ENCODE data around the gene FAM107B. TPM values are rescaled to one million over a fixed set of nuclear protein-coding genes. Genes with fewer than 3 reads are reported as not detected.

The FAM107B gene
- total and polyA plus RNA-seq, 2 of the 4 experiments (the other 2 are of a cell fraction) = 26.4 to 27.1 TPM

GRCh38 chr10:14639637-14640036, 135.1 kb downstream of the FAM107B start:
- Histone ChIP-seq H4K91ac (ENCODE audit: insufficient read depth, low read depth, low read length) (no peak overlapping the region), H3K9me3 (ENCODE audit: control insufficient read depth, insufficient read depth, low read length) (peaks cover 4% of the 10 kb centered on the region; the same call in 1 of the 2 replicates), H3K4me3 (ENCODE audit: insufficient read depth, low read depth, low read length) (no peak overlapping the region), H2AK5ac (ENCODE audit: low read depth, low read length) (no peak overlapping the region), H4K5ac (ENCODE audit: low read depth, low read length) (no peak overlapping the region), H3K4me1 (ENCODE audit: control insufficient read depth, insufficient read depth, low read length) (no peaks in the 10 kb centered on the region), H3K27me3 (ENCODE audit: control insufficient read depth, insufficient read depth, low read length) (peaks cover 49% of the 10 kb centered on the region), H2AK9ac (replicated peaks; ENCODE audit: low read depth, low read length, poor library complexity) (no peak overlapping the region), H3K18ac (ENCODE audit: low read depth, low read length) (no peak overlapping the region), H4K20me1 (ENCODE audit: insufficient read depth, low read length) (no peaks in the 10 kb centered on the region), H3K4me2 (ENCODE audit: low read depth, low read length) (no peak overlapping the region), H3K79me1 (ENCODE audit: low read depth in 1 of 2, low read length in 2 of 2) (no peaks in the 10 kb centered on the region), H4K8ac (ENCODE audit: low read depth in 2 of 2, low read length in 2 of 2) (no peak overlapping the region), H2BK15ac (ENCODE audit: low read depth, low read length) (no peak overlapping the region), H3K9me1 (ENCODE audit: insufficient read depth, low read length) (no peaks in the 10 kb centered on the region), H3K56ac (ENCODE audit: extremely low read depth, insufficient read depth, low read length) (no peak overlapping the region), H2AFZ (replicated peaks; ENCODE audit: low read length, poor library complexity) (no peak overlapping the region), H3K36me3 (ENCODE audit: control insufficient read depth, insufficient read depth, low read length) (no peaks in the 10 kb centered on the region), H3K27ac (ENCODE audit: insufficient read depth, low read length) (no peak overlapping the region), H3K9ac (ENCODE audit: low read depth, low read length) (no peak overlapping the region), H3K14ac (replicated peaks; ENCODE audit: low read depth, low read length) (no peak overlapping the region), H2BK20ac (ENCODE audit: low read depth, low read length) (no peak overlapping the region), H2BK5ac (ENCODE audit: low read depth, low read length, poor library complexity, severe bottlenecking) (no peak overlapping the region), H3K4ac (ENCODE audit: low read depth, low read length) (no peak overlapping the region), H3K23ac (ENCODE audit: low read depth, low read length) (0 out of 2 replicates have a peak overlapping the region, but pooled peaks have one; percentile 3), H2BK120ac (ENCODE audit: low read depth, low read length) (no peak overlapping the region)
- DNase-seq = no peak
- TF ChIP-seq RAD21 (IDR thresholded peaks at IDR 0.05; ENCODE audit: low read length) = no peak
- TF ChIP-seq MAZ (IDR thresholded peaks at IDR 0.05; ENCODE audit: borderline replicate concordance, low read depth, low read length) = no peak
- peak; percentile 16; the same call in 1 of the 2 replicates for TF ChIP-seq NFE2L2 (IDR thresholded peaks at IDR 0.05; ENCODE audit: low read depth, low read length)
- BruUV-seq (replicated peaks) = no TSS peak
- intact Hi-C loops (cut with micrococcal nuclease) = no loop called here
- CTCF ChIA-PET = no interaction called here
- WGBS, 2 experiments (ENCODE audit: extremely low coverage in 2 of 2, insufficient read length in 1 of 2) = 85% methylated on average over 2 of the region's 3 CpGs; no CpG with 5 or more reads in 1 of the 2 experiments
- in situ Hi-C loops (cut with MboI; ENCODE audit: low sequenced_read_pairs) = no loop called here
- no peak for ATAC-seq (ENCODE audit: low read depth)
- POLR2A ChIA-PET (ENCODE audit: unreplicated experiment) = interaction anchor here (0.6 kb wide), 1 partner anchor 15 kb away, joined by 3 read pairs; no protein-coding TSS in a partner anchor
- dilution Hi-C loops (cut with HindIII; ENCODE audit: low sequenced_read_pairs, unreplicated experiment) = no loop called here

All from IMR-90 (cell line).